NCI-H510A (cell line): ENCODE data around the gene SULT1A2.
"Not testable (repeated sequence)": the region's sequence is repeated elsewhere in the genome, so short reads cannot be mapped to it uniquely, and the experiment has no call there.

Experiments
- DNase-seq: peaks from one replicate; lab custom pipeline; 2025; lab: John Stamatoyannopoulos, UW

SULT1A2 gene

GRCh38 chr16:28558456-28558855 is 38.4 kb downstream of the SULT1A2 start:
- no peak for DNase-seq

GRCh38 chr16:28556914-28557320 is 39.9 kb downstream of the SULT1A2 start:
- no peak for DNase-seq

GRCh38 chr16:28555561-28555960 is 41.3 kb downstream of the SULT1A2 start:
- no peak for DNase-seq

- DNase-seq: no peak
Observed at GRCh38 chr16:28554634-28555423, 42.0 kb downstream of the SULT1A2 start.

GRCh38 chr16:28553776-28554633 is 42.8 kb downstream of the SULT1A2 start, which contains the start of gene SGF29:
Gene SGF29 (plus strand): TSS chr16:28553920. CDS start chr16:28581070, 27,150 bp downstream.
- DNase-seq: peak; percentile 88

- DNase-seq: no peak
Observed at GRCh38 chr16:28549301-28549899, 47.5 kb downstream of the SULT1A2 start.

- DNase-seq: no peak
Observed at GRCh38 chr16:28548306-28548802, 48.5 kb downstream of the SULT1A2 start.

GRCh38 chr16:28546626-28547025 is 50.2 kb downstream of the SULT1A2 start:
- DNase-seq: no peak

GRCh38 chr16:28545964-28546363 is 50.9 kb downstream of the SULT1A2 start:
- DNase-seq: not testable (repeated sequence)

- no peak for DNase-seq
Observed at GRCh38 chr16:28544998-28545397, 51.9 kb downstream of the SULT1A2 start.

GRCh38 chr16:28543072-28543471 is 53.8 kb downstream of the SULT1A2 start:
- DNase-seq: peak; percentile 21

- DNase-seq: no peak
Observed at GRCh38 chr16:28542646-28543045, 54.2 kb downstream of the SULT1A2 start.
